Coronary artery (tissue), 2 donors: ENCODE measurements around the gene TIMELESS.

Experiments
- DNase-seq: peaks from one replicate; pipeline ENCODE4 v3.0.0-alpha.2; 2017; ENCODE audit warnings: low spot score
- H3K27ac ChIP-seq, 2 donors: fragments of 200-600 bp; sonication (generic); one replicate each; pipeline ENCODE4 v1.5.1; 2016 to 2019
- H3K4me3 ChIP-seq: fragments of 200-600 bp; sonication (generic); 2 replicates; pipeline ENCODE4 v1.5.1; 2016; ENCODE audit warnings: mild to moderate bottlenecking, moderate library complexity
- CTCF ChIP-seq: fragments of 200-600 bp; sonication (generic); IDR thresholded peaks from one replicate; pipeline ENCODE4 v1.5.1; 2019; ENCODE audit warnings: antibody characterized with exemption

TIMELESS gene

DNA sequence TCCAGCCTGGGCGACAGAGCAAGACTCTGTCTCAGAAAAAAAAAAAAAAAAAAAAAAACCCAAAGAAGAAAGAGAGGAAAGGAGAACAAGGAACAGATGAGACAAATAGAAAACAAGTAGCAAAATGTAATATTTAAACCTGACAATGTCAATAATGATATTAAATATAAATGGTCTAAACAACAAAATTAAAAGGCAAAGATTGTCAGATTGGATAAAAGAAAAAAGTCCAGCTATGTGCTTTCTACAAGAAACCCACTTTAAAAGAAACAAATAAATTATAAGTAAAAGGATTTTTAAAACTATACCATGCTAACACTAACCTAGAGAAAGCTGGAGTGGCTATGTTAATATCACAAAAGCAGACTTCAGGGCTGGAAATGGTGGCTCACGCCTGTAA, 56.9 kb downstream of the TIMELESS start:
- H3K4me3 ChIP-seq = no peak overlapping the region
- no peak for TF ChIP-seq CTCF
- no peak overlapping the region for H3K27ac ChIP-seq
- DNase-seq = no peak

DNA sequence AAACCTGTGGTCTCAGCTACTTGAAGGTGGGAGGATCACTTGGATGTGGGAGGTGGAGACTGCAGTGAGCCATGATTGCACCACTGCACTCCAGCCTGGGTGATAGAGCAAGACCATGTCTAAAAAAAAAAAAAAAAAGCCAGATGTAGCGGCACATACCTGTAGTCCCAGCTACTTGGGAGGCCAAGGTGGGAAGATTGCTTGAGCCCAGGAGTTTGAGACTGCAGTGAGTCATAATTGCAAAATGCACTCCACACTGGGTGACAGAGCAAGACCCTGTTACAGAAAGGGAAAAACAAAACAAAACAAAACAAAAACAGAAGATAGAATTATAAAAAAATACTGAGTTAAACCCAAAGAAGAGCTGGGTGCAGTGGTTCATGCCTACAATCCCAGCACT, 57.5 kb downstream of the TIMELESS start:
- no peak for TF ChIP-seq CTCF
- no peak overlapping the region for H3K4me3 ChIP-seq
- no peak overlapping the region for H3K27ac ChIP-seq
- no peak for DNase-seq

GRCh38 chr12:56389412-56389811, 59.8 kb downstream of the TIMELESS start:
- H3K27ac ChIP-seq = no peak overlapping the region
- TF ChIP-seq CTCF = no peak
- DNase-seq = no peak
- H3K4me3 ChIP-seq = no peak overlapping the region

GRCh38 chr12:56387152-56387736, 62.0 kb downstream of the TIMELESS start:
- Histone ChIP-seq H3K27ac (no peak overlapping the region), H3K4me3 (no peak overlapping the region)
- TF ChIP-seq CTCF = no peak
- no peak for DNase-seq

DNA sequence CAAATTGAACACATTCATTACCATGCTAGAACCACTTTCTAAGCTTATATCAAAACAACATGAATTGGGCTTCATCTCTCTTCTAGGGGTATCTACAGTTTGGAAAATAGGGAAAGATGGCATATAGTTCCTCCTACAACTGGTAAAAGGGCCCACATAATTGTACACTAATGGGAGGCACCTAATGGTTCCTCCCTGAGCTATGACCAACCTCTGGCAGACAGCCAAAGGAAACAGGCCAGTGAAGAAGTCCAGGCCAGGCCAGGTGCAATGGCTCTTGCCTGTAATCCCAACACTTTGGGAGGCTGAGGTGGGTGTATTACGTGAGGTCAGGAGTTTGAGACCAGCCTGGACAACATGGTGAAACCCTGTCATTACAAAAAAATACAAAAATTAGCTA, 63.4 kb downstream of the TIMELESS start:
- no peak overlapping the region for H3K4me3 ChIP-seq
- no peak overlapping the region for H3K27ac ChIP-seq
- no peak for DNase-seq
- no peak for TF ChIP-seq CTCF

DNA sequence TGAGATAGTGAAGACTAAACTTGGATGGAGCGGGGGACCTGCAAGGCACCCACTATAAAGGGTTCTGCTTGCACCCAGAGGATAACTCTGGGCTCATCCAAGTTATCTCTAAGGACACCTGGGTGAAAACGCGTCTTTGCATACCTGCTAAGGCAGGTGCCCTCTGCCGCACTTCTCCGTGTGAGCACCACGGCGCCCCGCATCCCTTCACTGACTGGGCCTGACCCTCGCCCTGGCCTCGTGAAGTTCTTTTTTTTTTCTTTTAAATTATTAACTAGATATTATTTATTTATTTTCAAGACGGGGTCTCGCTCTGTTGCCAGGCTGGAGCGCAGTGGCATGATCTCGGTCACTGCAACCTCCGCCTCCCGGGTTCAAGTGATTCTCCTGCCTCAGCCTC, 66.6 kb downstream of the TIMELESS start:
- Histone ChIP-seq H3K27ac (no peak overlapping the region), H3K4me3 (no peak overlapping the region)
- no peak for DNase-seq
- no peak for TF ChIP-seq CTCF

GRCh38 chr12:56377989-56378316, 71.3 kb downstream of the TIMELESS start:
- DNase-seq = no peak
- Histone ChIP-seq H3K4me3 (no peak overlapping the region), H3K27ac (no peak overlapping the region)
- no peak for TF ChIP-seq CTCF
